K562 (cell line): ENCODE data around the gene LIPT1. TPM values are rescaled to one million over a fixed set of nuclear protein-coding genes. Genes with fewer than 3 reads are reported as not detected.

Experiments
- ARID4B ChIP-seq: sonication (generic); formaldehyde crosslinking; IDR thresholded peaks from 2 replicates; pipeline ENCODE4 v1.8.0; 2022; ENCODE audit warnings: mild to moderate bottlenecking, missing genetic modification reagents
- BCLAF1 ChIP-seq, 2 experiments: fragments of 450-650 bp in 1 of 2; IDR thresholded peaks; 2 replicates each; pipeline ENCODE4 v1.6.1; 2011 to 2017; ENCODE audit warnings: low read depth in 2 of 2, antibody characterized with exemption in 1 of 2, borderline replicate concordance in 1 of 2, low read length in 1 of 2, mild to moderate bottlenecking in 1 of 2, mixed read lengths in 1 of 2; ENCODE audit not compliant: control insufficient read depth in 1 of 2
- E2F4 ChIP-seq: sonication (generic); formaldehyde crosslinking; IDR thresholded peaks from 2 replicates; pipeline ENCODE4 v1.8.0; 2022; ENCODE audit warnings: mild to moderate bottlenecking, low read depth, missing genetic modification reagents
- ESRRA ChIP-seq: fragments of 450-650 bp; IDR thresholded peaks from 2 replicates; pipeline ENCODE4 v1.6.1; 2014; ENCODE audit warnings: low read depth, mild to moderate bottlenecking, moderate library complexity, borderline replicate concordance
- FOXA3 ChIP-seq, 2 experiments: fragments of 450-650 bp in 1 of 2; sonication (generic) in 1 of 2; formaldehyde crosslinking; IDR thresholded peaks in 1 of 2; conservative IDR thresholded peaks in 1 of 2; 2 replicates each; pipeline versions ENCODE4 v1.4.0 to v1.8.0; 2020 to 2022; ENCODE audit warnings: mild to moderate bottlenecking in 2 of 2, missing genetic modification reagents in 1 of 2
- IFI16 ChIP-seq: fragments of 250-450 bp; sonication (Bioruptor Pico); IDR thresholded peaks from 2 replicates; pipeline ENCODE4 v2.1.2; 2022; ENCODE audit warnings: mild to moderate bottlenecking, inconsistent platforms
- NBN ChIP-seq: fragments of 450-650 bp; IDR thresholded peaks from 2 replicates; pipeline ENCODE4 v1.6.1; 2016; ENCODE audit warnings: low read depth, mild to moderate bottlenecking
- NCOA4 ChIP-seq: fragments of 450-650 bp; IDR thresholded peaks from 2 replicates; pipeline ENCODE4 v1.6.1; 2018; ENCODE audit warnings: mild to moderate bottlenecking; ENCODE audit not compliant: partially characterized antibody
- SIN3A ChIP-seq, 2 experiments: fragments of 150-350 bp in 1 of 2; IDR thresholded peaks; 2 replicates each; pipeline ENCODE4 v1.6.1; 2011 to 2016; ENCODE audit warnings: borderline replicate concordance in 2 of 2, low read depth in 2 of 2, low read length in 2 of 2, mild to moderate bottlenecking in 2 of 2, moderate library complexity in 2 of 2; ENCODE audit not compliant: control insufficient read depth in 1 of 2
- SLC30A9 ChIP-seq: fragments of 250-450 bp; sonication (Bioruptor Pico); IDR thresholded peaks from 2 replicates; pipeline ENCODE4 v1.8.0; 2022; ENCODE audit warnings: mild to moderate bottlenecking, moderate library complexity
- SP1 ChIP-seq: sonication (generic); formaldehyde crosslinking; IDR thresholded peaks from 2 replicates; pipeline ENCODE4 v1.8.1; 2022; ENCODE audit warnings: mild to moderate bottlenecking, missing genetic modification reagents
- SRSF9 ChIP-seq: fragments of 200-400 bp; formaldehyde crosslinking; IDR thresholded peaks from 2 replicates; pipeline ENCODE4 v1.6.1; 2017; ENCODE audit warnings: low read depth, low read length, borderline replicate concordance
- TRIM28 ChIP-seq: fragments of 450-650 bp; IDR thresholded peaks from 2 replicates; pipeline ENCODE4 v1.6.1; 2017
- ZNF224 ChIP-seq: sonication (generic); formaldehyde crosslinking; IDR thresholded peaks from 2 replicates; pipeline ENCODE4 v1.8.0; 2022; ENCODE audit warnings: mild to moderate bottlenecking, missing genetic modification reagents
- ZNF263 ChIP-seq: sonication (generic); formaldehyde crosslinking; IDR thresholded peaks from 2 replicates; pipeline ENCODE4 v1.8.0; 2022; ENCODE audit warnings: mild to moderate bottlenecking, missing genetic modification reagents, borderline replicate concordance
- ZNF445 ChIP-seq: fragments of 250-450 bp; sonication (Bioruptor Pico); IDR thresholded peaks from 2 replicates; pipeline ENCODE4 v1.4.0; 2020; ENCODE audit warnings: low read depth, mild to moderate bottlenecking, moderate library complexity
- ZNF583 ChIP-seq: fragments of 250-450 bp; sonication (Bioruptor Pico); IDR thresholded peaks from 2 replicates; pipeline ENCODE4 v1.4.0; 2020
- ZNF75A ChIP-seq: fragments of 450-650 bp; formaldehyde crosslinking; IDR thresholded peaks from 2 replicates; pipeline ENCODE4 v1.4.0; 2020; ENCODE audit warnings: mild to moderate bottlenecking
- polyA plus RNA-seq, 8 experiments: library from polyadenylated mRNA; depleted of rRNA in 4 of 8; stranded (reverse) in 5 of 8; unstranded in 3 of 8; fragments of >200 nt; fragmentation: Nextera tagmentation in 2 of 8; fragmentation: Illumina TruSeq in 1 of 8; extraction: Ambion mirVana in 2 of 8; extraction: Trizol in 1 of 8; gene quantifications; 2 replicates each; pipeline versions ENCODE4 v1.2.1 to v1.2.3, GENCODE V29; 2011 to 2014; ENCODE audit warnings: inconsistent platforms in 1 of 8, missing spikeins in 1 of 8
- total RNA-seq, 7 experiments: library from RNA; depleted of rRNA in 6 of 7; stranded (reverse); fragments of >200 nt in 6 of 7; fragmentation: Illumina TruSeq in 2 of 7; extraction: Trizol in 2 of 7; gene quantifications; 2 replicates each; pipeline versions ENCODE4 v1.2.1 to v1.2.3, GENCODE V29; 2011 to 2021; ENCODE audit warnings: low replicate concordance in 1 of 7

LIPT1 gene
- total and polyA plus RNA-seq, 9 of the 15 experiments (the other 6 are each of a cell fraction or from before 2014, with no cell fraction given), result 6.4 to 18.3 (median 11.6) TPM

- TF ChIP-seq E2F4 (CRISPR knock-in tag) (0 out of 2 replicates have a peak, but pooled peaks have one; percentile 44), NBN (no peak), IFI16 (CRISPR knock-in tag) (no peak), ZNF445 (CRISPR knock-in tag) (no peak), ESRRA (no peak), ZNF224 (CRISPR knock-in tag) (no peak), FOXA3 (CRISPR knock-in tag; conservative IDR thresholded peaks at IDR 0.05 in 1 of 2, IDR thresholded peaks at IDR 0.05 in 1 of 2) (no peak), SLC30A9 (no peak), BCLAF1 (IDR thresholded peaks at IDR 0.05; ENCODE audit: borderline replicate concordance in 1 of 2, control insufficient read depth in 1 of 2, low read depth in 2 of 2, low read length in 1 of 2) (no peak), SRSF9 (no peak), ZNF263 (no peak), ARID4B (CRISPR knock-in tag) (peak; percentile 68; the same call in 1 of the 2 replicates), NCOA4 (no peak), ZNF583 (CRISPR knock-in tag) (peak; percentile 16; the same call in 1 of the 2 replicates), SIN3A (IDR thresholded peaks at IDR 0.05; ENCODE audit: borderline replicate concordance in 2 of 2, control insufficient read depth in 1 of 2, low read depth in 2 of 2, low read length in 2 of 2) (peak in 1 of 2 experiments; percentile 13; a peak in 1 of 4 replicates), SP1 (CRISPR knock-in tag) (peak; percentile 70), TRIM28 (no peak), ZNF75A (CRISPR knock-in tag) (no peak)
Measured at GRCh38 chr2:99141110-99142108, 13.4 kb upstream of the LIPT1 start, which contains the start of gene C2orf15 (continued).
